ENCODE data around the gene STK32C. TPM values are rescaled to one million over a fixed set of nuclear protein-coding genes. Genes with fewer than 3 reads are reported as not detected.

STK32C gene
- total RNA-seq, 1 donor, result 6.7 TPM

DNA sequence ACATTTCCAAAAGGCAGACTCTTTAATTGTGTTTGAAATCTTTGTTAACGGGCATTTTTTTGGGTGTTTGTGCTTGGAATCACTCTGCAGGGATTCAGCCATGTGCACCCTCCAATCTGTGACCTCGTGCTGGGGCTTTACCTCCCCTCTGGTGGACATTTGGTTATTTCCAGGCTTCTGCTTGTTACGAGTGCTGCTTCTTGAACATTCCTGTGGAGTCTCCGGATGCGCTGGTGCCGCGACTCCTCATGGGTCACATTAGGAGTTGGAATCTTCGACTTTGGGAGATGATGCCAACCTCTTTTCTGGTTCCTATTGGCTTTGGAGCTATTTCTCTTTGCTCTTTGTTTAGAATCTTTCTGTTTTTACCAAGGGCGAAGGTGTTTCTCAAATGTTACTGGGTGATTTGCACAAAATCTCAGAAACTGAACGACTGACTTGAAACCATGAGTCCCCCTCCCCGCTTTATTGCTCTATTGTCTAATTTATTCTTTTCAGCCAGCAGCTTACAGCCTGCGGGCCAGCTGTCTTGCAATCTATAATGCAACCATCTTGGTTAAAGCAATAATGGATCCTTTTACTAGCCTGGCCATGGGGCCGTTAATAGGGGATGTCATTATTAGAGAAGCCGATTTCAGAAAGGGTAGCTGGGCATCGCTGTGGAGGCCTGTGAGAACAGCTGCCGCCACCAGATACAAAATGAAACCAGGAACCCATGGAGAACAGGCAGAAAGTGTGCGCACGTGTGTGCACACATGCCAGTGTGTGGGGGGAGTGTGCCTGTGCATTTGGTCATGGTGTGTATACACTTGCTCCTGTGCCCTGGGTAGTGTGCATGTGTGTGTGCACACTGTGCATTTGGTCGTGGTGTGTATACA lies 130.9 kb downstream of the STK32C start:
- H3K4me3 ChIP-seq (ENCODE audit: low read depth, low read length), result no peak overlapping the region
- DNase-seq (ENCODE audit: low read depth), result no peak
- TF ChIP-seq, protein P1, sequence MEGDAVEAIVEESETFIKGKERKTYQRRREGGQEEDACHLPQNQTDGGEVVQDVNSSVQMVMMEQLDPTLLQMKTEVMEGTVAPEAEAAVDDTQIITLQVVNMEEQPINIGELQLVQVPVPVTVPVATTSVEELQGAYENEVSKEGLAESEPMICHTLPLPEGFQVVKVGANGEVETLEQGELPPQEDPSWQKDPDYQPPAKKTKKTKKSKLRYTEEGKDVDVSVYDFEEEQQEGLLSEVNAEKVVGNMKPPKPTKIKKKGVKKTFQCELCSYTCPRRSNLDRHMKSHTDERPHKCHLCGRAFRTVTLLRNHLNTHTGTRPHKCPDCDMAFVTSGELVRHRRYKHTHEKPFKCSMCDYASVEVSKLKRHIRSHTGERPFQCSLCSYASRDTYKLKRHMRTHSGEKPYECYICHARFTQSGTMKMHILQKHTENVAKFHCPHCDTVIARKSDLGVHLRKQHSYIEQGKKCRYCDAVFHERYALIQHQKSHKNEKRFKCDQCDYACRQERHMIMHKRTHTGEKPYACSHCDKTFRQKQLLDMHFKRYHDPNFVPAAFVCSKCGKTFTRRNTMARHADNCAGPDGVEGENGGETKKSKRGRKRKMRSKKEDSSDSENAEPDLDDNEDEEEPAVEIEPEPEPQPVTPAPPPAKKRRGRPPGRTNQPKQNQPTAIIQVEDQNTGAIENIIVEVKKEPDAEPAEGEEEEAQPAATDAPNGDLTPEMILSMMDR (IDR thresholded peaks at IDR 0.05; ENCODE audit: insufficient read depth, low read length), result no peak

GRCh38 chr10:132175907-132176581 lies 131.7 kb downstream of the STK32C start:
- TF ChIP-seq, protein P1 (IDR thresholded peaks at IDR 0.05; ENCODE audit: insufficient read depth, low read length), result no peak
- no peak for DNase-seq (ENCODE audit: low read depth)
- H3K4me3 ChIP-seq (ENCODE audit: low read depth, low read length), result no peak overlapping the region

DNA sequence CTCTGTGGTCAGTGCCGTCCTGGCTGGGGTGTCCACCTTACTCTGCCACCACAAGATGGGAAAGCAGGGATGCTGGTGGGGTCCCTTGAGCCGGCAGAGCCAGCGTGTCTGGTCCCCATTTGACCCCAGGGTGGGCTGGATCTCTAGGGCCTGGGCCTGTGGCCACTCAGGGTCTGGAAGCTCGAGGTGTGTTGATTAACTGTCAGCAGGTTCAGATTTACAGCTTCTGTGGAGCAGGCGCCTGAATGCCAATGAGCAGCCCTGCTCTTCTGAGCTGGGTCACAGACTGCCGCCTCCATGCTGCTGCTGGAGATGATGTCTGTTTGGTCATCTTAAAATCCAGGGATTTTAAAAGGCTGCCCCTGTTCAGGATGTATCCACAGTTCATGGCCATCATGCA lies 132.3 kb downstream of the STK32C start:
- TF ChIP-seq, protein P1 (IDR thresholded peaks at IDR 0.05; ENCODE audit: insufficient read depth, low read length), result no peak
- no peak overlapping the region for H3K4me3 ChIP-seq (ENCODE audit: low read depth, low read length)
- no peak for DNase-seq (ENCODE audit: low read depth)

DNA sequence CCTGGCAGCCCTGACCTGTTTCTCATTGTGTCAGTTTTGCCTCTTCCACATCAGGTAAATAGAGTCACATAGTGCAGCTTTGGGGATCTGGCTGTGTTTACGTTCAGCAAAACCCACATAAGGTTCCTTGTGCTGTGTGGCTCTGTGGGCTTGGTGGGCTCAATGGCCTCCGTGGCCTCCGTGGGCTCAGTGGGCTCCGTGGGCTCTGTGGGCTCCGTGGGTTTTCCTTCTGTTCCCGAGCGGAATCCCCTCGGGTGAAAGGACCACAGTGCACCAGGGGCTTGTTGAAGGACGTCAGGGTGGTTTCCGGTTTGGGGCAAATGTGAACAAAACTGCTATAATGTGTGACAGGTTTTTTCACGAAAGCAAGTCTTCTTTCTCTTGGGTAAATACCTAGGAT lies 133.5 kb downstream of the STK32C start:
- DNase-seq (ENCODE audit: low read depth), result no peak
- H3K4me3 ChIP-seq (ENCODE audit: low read depth, low read length), result no peak overlapping the region
- TF ChIP-seq, protein P1 (IDR thresholded peaks at IDR 0.05; ENCODE audit: insufficient read depth, low read length), result no peak

DNA sequence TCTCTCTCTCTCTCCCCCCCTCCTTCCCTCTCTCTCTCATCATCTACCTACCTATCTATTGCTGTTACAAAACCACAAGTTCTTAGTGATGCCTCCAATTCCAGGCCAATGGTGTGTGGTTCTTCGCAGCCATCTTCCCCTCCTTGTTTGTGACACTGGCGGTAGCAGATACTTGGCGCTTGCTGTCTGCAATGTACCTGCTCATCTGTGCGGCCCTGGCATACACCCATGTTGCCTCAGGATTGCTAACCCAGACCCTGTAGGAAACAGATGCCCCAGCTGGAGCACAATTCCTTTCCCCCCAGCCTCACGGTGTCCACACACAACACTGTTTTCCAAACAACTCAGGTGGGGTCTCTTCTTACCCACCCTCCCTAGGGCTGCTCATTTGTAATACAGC lies 134.6 kb downstream of the STK32C start:
- no peak overlapping the region for H3K4me3 ChIP-seq (ENCODE audit: low read depth, low read length)
- TF ChIP-seq, protein P1 (IDR thresholded peaks at IDR 0.05; ENCODE audit: insufficient read depth, low read length), result no peak
- DNase-seq (ENCODE audit: low read depth), result no peak

GRCh38 chr10:132172091-132173066 lies 135.4 kb downstream of the STK32C start:
- H3K4me3 ChIP-seq (ENCODE audit: low read depth, low read length), result no peak overlapping the region
- no peak for DNase-seq (ENCODE audit: low read depth)
- TF ChIP-seq, protein P1 (IDR thresholded peaks at IDR 0.05; ENCODE audit: insufficient read depth, low read length), result no peak
